ENCODE measurements around the gene DCLK1. TPM values are rescaled to one million over a fixed set of nuclear protein-coding genes. Genes with fewer than 3 reads are reported as not detected.

Gene DCLK1
- total and polyA plus RNA-seq, 8 donors: 0.67 to 10.1 (median 1.7) TPM

GRCh38 chr13:35808846-35809245 lies 322.3 kb downstream of the DCLK1 start:
- no peak for ATAC-seq
- FAIRE-seq: no peak
- Histone ChIP-seq H3K4me1 (no peaks in the 10 kb centered on the region), H3K27me3 (peaks cover 0 to 6% (median 0%) of the 10 kb centered on the region in 4 donors), H3K36me3 (no peaks in the 10 kb centered on the region), H3K9me3 (no peaks in the 10 kb centered on the region), H3K27ac (no peak overlapping the region), H3K4me3 (no peak overlapping the region)
- intact Hi-C loops (cut with DNase I): no loop called here
- DNase-seq: no peak
- TF ChIP-seq CTCF (IDR thresholded peaks at IDR 0.05): no peak
- 61 to 72% methylated on average over 6 of the region's 6 CpGs for WGBS, 2 donors

- DNase-seq (no peak), ATAC-seq (no peak), FAIRE-seq (no peak)
- intact Hi-C loops (cut with DNase I): no loop called here
- H3K36me3 ChIP-seq: no peaks in the 10 kb centered on the region
- no peak for TF ChIP-seq CTCF (IDR thresholded peaks at IDR 0.05)
- no peaks in the 10 kb centered on the region for H3K9me3 ChIP-seq
- H3K4me3 ChIP-seq: no peak overlapping the region
- no peaks in the 10 kb centered on the region for H3K4me1 ChIP-seq
- no peaks in the 10 kb centered on the region for H3K27me3 ChIP-seq
- WGBS, 2 donors: 67 to 77% methylated on average over 5 of the region's 5 CpGs
- no peak overlapping the region for H3K27ac ChIP-seq
Measured at GRCh38 chr13:35804901-35805300, 326.3 kb downstream of the DCLK1 start.

GRCh38 chr13:35797991-35798390 lies 333.2 kb downstream of the DCLK1 start:
- DNase-seq (no peak), FAIRE-seq (no peak), ATAC-seq (no peak)
- H3K36me3 ChIP-seq: no peaks in the 10 kb centered on the region
- H3K27me3 ChIP-seq: no peaks in the 10 kb centered on the region
- no peaks in the 10 kb centered on the region for H3K4me1 ChIP-seq
- H3K27ac ChIP-seq: no peak overlapping the region
- 74 to 77% methylated on average over 7 of the region's 7 CpGs for WGBS, 2 donors
- no peak overlapping the region for H3K4me3 ChIP-seq
- no peaks in the 10 kb centered on the region for H3K9me3 ChIP-seq
- TF ChIP-seq CTCF (IDR thresholded peaks at IDR 0.05): no peak
- intact Hi-C loops (cut with DNase I): no loop called here

- intact Hi-C loops (cut with DNase I): no loop called here
- DNase-seq: no peak
- H3K27ac ChIP-seq: no peak overlapping the region
- H3K36me3 ChIP-seq: no peaks in the 10 kb centered on the region
- H3K4me1 ChIP-seq: no peaks in the 10 kb centered on the region
- WGBS, 2 donors: 54 to 65% methylated on average over 2 of the region's 2 CpGs
- TF ChIP-seq CTCF (IDR thresholded peaks at IDR 0.05): no peak
- no peak for ATAC-seq
- no peak overlapping the region for H3K4me3 ChIP-seq
- no peak for FAIRE-seq
- no peaks in the 10 kb centered on the region for H3K9me3 ChIP-seq
- no peaks in the 10 kb centered on the region for H3K27me3 ChIP-seq
Measured at GRCh38 chr13:35797244-35797643, 333.9 kb downstream of the DCLK1 start.

GRCh38 chr13:35796623-35797022 lies 334.6 kb downstream of the DCLK1 start:
- no peak for DNase-seq
- Histone ChIP-seq H3K36me3 (no peaks in the 10 kb centered on the region), H3K4me3 (no peak overlapping the region), H3K9me3 (no peaks in the 10 kb centered on the region), H3K27ac (no peak overlapping the region), H3K4me1 (no peaks in the 10 kb centered on the region), H3K27me3 (no peaks in the 10 kb centered on the region)
- ATAC-seq: no peak
- intact Hi-C loops (cut with DNase I): no loop called here
- no peak for FAIRE-seq
- 63 to 65% methylated on average over 4 of the region's 4 CpGs for WGBS, 2 donors
- no peak for TF ChIP-seq CTCF (IDR thresholded peaks at IDR 0.05)

Measured in pancreas (tissue), 10 donors.